HuH-7 (cell line): Measurements from ENCODE around the gene CNNM1.
A peak's percentile ranks its signal among the peaks of the same experiment; 100 is the strongest.

Source experiments
- DNase-seq: peaks from one replicate; pipeline ENCODE4 v3.0.0; 2011; ENCODE audit warnings: low spot score

The CNNM1 gene

GRCh38 chr10:99374526-99374925, 45.4 kb downstream of the CNNM1 start:
- DNase-seq = no peak

- no peak for DNase-seq
Measured at GRCh38 chr10:99374972-99375371, 45.8 kb downstream of the CNNM1 start.

- no peak for DNase-seq
Measured at GRCh38 chr10:99375426-99375825, 46.3 kb downstream of the CNNM1 start.

GRCh38 chr10:99382176-99382575, 53.0 kb downstream of the CNNM1 start:
- no peak for DNase-seq

- DNase-seq = no peak
Measured at GRCh38 chr10:99387071-99387470, 57.9 kb downstream of the CNNM1 start.

GRCh38 chr10:99387541-99387940, 58.4 kb downstream of the CNNM1 start:
- DNase-seq = no peak

- no peak for DNase-seq
Measured at GRCh38 chr10:99389729-99390480, 60.7 kb downstream of the CNNM1 start.

GRCh38 chr10:99391346-99391745, 62.2 kb downstream of the CNNM1 start:
- no peak for DNase-seq

- DNase-seq = no peak
Measured at GRCh38 chr10:99393036-99393435, 63.9 kb downstream of the CNNM1 start.

GRCh38 chr10:99393683-99394082, 64.5 kb downstream of the CNNM1 start:
- no peak for DNase-seq

GRCh38 chr10:99394256-99394655, 65.1 kb downstream of the CNNM1 start:
- no peak for DNase-seq

GRCh38 chr10:99394761-99395386, 65.7 kb downstream of the CNNM1 start:
- DNase-seq = no peak

- peak; percentile 36 for DNase-seq
Measured at GRCh38 chr10:99395750-99396445, 66.7 kb downstream of the CNNM1 start.

GRCh38 chr10:99396471-99396870, 67.3 kb downstream of the CNNM1 start:
- DNase-seq = no peak

- no peak for DNase-seq
Measured at GRCh38 chr10:99399664-99400063, 70.5 kb downstream of the CNNM1 start.

GRCh38 chr10:99403674-99404073, 74.5 kb downstream of the CNNM1 start:
- no peak for DNase-seq

GRCh38 chr10:99406149-99406548, 77.0 kb downstream of the CNNM1 start:
- DNase-seq = no peak

- no peak for DNase-seq
Measured at GRCh38 chr10:99410146-99410545, 81.0 kb downstream of the CNNM1 start.

- DNase-seq = no peak
Measured at GRCh38 chr10:99410876-99411275, 81.7 kb downstream of the CNNM1 start.

GRCh38 chr10:99411546-99411945, 82.4 kb downstream of the CNNM1 start:
- DNase-seq = no peak

- DNase-seq = peak; percentile 21
Measured at GRCh38 chr10:99412099-99412498, 82.9 kb downstream of the CNNM1 start.

GRCh38 chr10:99418910-99419624, 89.9 kb downstream of the CNNM1 start:
- DNase-seq = no peak

- DNase-seq = no peak
Measured at GRCh38 chr10:99419688-99420087, 90.5 kb downstream of the CNNM1 start.
